Dermis microvascular lymphatic vessel endothelial cell (primary cell): ENCODE data around the gene FMN1. TPM values are rescaled to one million over a fixed set of nuclear protein-coding genes. Genes with fewer than 3 reads are reported as not detected.

Experiments
- DNase-seq, 2 donors: peaks; one replicate each; pipeline versions ENCODE4 v3.0.0 to v3.0.0-alpha.2; 2010; ENCODE audit warnings: low read depth in 2 of 2
- total RNA-seq: library from RNA; depleted of rRNA; stranded (reverse); fragments of >200 nt; gene quantifications from 2 replicates; pipeline ENCODE4 v1.2.1, GENCODE V29; 2014

FMN1 gene
- total RNA-seq, 1 donor from 2014 or later = under 0.01 TPM

DNA sequence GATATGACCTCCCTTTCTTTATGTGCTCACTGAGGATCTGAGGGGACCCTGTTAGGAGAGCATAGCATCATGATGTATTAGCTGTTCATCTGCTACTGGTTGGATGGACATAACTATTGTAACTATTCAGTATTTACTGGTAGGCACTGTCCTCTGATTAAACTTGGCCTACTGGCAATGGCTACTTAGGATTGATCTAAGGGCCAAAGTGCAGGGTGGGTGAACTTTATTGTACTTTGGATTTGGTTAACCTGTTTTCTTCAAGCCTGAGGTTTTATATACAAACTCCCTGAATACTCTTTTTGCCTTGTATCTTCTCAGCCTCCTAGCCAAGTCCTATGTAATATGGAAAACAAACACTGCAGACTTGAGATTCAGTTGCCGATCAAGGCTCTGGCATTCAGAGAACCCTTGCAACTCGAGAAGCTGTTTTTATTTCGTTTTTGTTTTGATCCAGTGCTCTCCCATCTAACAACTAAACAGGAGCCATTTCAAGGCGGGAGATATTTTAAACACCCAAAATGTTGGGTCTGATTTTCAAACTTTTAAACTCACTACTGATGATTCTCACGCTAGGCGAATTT lies 461.8 kb downstream of the FMN1 start:
- DNase-seq = no peak

DNA sequence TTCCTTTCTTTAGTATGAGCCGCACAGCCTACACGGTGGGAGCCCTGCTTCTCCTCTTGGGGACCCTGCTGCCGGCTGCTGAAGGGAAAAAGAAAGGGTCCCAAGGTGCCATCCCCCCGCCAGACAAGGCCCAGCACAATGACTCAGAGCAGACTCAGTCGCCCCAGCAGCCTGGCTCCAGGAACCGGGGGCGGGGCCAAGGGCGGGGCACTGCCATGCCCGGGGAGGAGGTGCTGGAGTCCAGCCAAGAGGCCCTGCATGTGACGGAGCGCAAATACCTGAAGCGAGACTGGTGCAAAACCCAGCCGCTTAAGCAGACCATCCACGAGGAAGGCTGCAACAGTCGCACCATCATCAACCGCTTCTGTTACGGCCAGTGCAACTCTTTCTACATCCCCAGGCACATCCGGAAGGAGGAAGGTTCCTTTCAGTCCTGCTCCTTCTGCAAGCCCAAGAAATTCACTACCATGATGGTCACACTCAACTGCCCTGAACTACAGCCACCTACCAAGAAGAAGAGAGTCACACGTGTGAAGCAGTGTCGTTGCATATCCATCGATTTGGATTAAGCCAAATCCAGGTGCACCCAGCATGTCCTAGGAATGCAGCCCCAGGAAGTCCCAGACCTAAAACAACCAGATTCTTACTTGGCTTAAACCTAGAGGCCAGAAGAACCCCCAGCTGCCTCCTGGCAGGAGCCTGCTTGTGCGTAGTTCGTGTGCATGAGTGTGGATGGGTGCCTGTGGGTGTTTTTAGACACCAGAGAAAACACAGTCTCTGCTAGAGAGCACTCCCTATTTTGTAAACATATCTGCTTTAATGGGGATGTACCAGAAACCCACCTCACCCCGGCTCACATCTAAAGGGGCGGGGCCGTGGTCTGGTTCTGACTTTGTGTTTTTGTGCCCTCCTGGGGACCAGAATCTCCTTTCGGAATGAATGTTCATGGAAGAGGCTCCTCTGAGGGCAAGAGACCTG lies 463.5 kb downstream of the FMN1 start:
- peak in 1 of 2 donors; percentile 56 for DNase-seq

DNA sequence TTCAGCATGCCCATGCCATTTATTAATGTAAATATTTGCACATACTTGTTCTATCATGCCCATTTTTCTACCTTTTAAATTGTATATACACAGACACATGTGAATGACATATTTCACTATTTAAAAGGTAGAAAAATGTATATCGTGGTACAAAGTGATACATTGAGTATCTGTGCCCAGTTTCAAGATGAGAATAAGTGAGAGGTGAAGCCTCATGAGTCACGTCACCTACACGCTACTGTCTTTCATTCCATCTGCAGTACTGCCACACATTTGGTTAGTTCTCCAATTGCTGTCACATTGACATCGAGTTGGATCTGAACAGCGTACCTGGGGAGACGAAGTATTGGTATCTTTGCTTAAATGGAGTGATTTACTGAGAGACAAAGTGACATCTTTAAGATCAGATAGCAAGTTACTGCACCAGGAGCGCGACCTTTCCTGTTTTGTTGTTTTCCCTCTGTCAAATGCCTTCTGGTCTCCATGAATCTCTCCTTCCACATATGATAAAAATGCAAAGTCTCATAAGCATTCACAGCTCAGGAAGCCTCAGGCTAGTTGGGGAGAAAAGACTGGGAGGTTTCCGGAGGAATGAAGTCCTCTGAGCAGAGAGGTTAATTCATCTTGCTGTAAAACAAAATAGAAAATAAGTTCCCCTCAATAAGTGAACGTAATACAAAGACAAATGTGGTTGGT lies 464.7 kb downstream of the FMN1 start:
- no peak for DNase-seq

DNA sequence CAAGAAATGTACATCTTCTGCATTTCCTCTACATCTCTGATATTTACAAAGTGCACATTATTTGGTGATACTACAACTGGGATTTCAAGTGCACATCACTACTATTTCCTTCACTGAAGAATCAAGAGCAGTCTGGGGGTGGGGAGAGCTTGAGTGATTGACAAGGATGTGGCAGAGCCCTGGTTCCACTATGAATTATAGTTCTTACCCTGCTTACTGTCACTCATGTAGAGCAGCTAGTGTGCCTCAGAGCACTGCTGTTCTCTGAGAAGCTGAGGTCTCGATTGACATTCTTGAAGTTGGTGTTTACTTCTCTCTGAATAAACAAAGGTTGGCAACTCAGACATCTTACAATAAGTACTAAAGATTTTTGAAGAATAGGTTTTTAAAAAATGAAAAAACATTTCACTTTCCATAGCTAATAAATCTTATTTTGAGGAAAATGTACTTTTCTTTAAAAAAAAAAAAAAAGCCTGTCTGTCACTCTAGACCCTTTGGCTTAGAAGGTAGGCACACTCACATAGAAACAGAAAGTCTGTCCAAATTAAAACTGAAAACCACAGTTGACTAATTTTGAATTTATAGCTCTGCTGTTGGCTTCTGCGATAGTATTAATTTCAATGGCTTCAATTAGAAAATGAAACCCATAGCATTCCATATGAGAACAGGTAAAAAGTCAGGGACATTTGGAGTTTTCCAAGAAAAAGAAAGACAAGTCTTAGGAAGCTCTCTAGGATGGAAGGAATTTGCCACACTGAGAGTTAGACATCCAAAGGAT lies 471.2 kb downstream of the FMN1 start:
- no peak for DNase-seq

DNA sequence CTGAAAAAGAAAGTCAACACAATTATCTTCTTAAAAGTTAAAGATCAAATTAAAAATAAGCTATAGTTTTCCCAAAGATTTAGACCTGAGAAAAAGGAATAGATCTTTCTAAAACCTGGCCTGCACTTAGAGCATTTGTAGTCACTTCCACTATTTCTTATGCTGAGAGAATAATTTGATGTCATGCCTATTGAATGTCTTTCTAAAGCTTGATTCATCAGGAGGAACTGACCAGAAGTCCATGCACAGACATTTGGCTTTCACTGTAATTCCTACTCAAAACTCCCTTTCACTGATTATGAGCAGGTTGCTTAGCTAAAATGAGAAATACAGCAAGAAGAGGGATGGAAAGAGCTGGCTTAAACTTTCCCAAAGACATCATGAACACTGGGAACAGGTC lies 472.4 kb downstream of the FMN1 start:
- DNase-seq = no peak

DNA sequence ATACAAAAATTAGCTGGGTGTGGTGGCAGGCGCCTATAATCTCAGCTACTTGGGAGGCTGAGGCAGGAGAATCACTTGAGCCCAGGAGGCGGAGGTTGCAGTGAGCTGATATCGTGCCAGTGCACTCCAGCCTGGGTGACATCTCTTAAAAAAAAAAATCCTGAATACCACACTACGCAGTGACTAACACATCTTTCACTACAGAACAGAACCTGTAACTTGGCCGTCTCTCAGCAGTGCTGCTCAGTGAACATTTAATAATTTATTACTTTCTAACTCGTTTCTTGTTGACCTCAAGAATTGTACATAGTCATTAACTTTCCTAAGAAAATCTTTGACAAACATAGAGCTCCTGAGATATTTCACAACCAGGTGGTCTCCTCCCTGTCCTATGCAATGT lies 472.9 kb downstream of the FMN1 start:
- DNase-seq = no peak

DNA sequence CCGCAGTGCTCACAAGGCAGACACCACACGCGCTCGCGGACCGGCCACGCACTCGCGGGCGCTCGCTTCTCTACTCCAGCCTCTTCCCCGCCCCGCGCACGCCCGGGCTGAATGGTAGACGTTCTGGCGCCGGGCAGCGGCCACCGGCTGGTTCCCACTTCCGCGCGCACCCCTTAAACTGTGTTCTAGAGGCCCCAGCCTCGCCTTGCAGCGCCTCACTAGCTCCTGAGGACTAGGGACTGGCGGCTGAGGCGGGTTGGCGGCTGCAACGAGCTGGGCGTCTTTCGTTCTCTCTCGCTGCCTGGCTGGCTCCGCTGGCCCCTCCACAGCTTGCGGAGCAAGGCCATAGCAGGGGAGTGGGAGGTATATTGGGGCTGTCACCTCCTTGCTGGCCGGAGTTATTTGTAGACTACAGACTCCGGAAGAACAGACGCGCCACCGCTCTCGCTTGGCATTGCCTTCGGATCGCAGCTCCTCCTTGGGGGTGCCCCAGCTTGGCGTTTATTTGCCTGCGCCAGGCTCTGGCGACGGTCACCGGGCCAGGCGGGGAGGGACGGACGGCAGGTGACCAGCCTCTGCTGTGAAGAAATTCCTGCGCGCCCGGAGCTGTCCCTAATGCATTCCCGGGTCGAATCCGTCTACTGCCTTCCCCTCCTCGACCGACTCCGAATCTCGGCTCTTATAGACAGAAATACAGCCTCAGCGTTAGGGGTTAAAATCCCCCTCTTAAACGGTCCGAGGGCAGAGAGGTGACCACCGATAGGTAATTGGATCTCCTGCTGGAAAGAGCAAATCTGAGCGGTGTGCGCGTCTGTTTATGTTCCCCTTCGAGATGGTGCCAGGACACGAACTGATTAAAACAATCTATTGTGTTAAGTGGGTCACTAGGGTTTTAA lies 475.4 kb downstream of the FMN1 start:
- DNase-seq = peak in 1 of 2 donors; percentile 16

DNA sequence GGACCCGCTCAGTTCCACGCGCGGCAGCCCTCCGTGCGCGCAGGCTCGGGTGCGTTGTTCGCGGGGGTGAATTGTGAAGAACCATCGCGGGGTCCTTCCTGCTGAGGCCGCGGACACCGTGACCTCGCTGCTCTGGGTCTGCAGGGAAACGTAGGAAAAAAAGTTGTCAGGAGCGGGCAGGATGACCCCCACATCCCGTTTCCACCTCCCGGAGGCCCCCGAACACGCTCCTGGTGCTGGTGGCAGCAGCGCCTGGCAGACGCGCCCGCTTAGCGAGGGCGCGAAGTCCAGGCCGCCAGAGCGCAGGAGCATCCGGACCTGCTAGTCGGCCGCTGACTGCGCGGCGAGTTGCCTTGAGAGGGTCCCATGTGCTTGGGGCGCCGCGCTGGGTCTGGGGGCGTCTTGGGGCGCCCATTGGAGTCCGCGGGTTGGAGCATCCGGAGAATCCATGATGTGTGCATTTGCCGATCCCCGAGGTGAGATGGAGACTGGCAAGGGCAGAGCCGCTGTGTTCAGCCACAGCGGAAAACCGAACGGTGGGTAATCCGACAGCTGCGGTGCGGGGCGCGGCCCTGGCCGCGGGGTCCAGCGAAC lies 476.2 kb downstream of the FMN1 start:
- DNase-seq = peak in 1 of 2 donors; percentile 49

DNA sequence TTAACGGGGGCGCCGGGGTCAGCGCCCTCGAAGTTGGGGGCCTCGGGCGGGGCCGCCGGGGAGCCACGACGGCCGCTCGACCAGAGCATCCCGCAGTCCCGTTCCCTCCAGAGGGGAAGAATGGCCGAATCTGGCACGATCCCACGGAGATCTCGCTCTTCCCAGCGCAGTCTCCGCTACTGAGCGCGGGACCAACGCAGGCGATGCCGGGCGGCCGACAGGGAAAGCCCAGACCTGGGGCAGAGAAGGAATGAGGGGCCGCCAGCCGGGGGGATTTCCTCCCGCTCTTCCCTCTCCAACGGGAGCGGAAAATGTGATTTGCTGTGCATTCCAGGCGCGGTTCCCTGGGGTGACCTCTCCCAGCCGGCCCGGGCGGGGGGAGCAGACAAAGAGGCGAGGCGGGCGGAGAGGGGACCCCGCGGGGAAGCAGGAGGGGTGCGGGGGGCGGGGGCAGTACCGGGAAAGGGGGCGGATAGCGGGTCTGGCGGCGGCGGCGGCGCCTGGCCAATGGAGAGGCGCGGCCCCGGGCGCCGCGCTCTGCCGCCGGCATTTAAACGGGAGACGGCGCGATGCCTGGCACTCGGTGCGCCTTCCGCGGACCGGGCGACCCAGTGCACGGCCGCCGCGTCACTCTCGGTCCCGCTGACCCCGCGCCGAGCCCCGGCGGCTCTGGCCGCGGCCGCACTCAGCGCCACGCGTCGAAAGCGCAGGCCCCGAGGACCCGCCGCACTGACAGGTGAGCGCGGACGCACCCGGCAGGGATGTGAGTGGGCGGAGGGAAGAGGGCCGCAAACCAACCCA lies 476.9 kb downstream of the FMN1 start, which contains the start of gene GREM1:
TSS of gene GREM1 (plus strand) at position 579 of the 801 bp plus-strand sequence. CDS start 12,687 bp downstream, outside the sequence.
- peak in 1 of 2 donors; percentile 30 for DNase-seq

DNA sequence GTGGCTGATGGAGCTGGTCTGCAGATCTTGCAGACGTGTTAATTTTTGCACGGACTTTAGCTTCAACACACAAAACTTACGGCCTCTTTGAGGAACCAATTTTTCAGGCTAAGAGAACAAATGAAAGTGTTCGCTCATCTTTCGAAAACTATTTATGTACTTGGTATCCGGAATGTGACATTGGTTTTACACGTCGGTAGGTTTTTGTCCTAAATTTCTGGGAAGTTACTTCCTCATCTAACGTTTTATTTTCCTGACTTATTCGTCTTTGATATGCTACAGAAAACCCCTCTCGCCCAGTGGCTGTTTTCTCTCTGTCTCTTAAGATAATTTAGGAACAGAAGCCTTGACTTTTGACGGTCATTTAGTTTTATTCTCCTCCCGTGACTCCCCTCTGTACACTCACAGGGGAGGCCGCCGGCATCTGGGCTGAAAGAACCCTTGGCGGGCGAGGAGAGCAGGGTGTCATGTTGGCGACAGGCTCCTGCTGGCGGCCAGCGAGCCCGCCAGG lies 477.5 kb downstream of the FMN1 start:
- no peak for DNase-seq

DNA sequence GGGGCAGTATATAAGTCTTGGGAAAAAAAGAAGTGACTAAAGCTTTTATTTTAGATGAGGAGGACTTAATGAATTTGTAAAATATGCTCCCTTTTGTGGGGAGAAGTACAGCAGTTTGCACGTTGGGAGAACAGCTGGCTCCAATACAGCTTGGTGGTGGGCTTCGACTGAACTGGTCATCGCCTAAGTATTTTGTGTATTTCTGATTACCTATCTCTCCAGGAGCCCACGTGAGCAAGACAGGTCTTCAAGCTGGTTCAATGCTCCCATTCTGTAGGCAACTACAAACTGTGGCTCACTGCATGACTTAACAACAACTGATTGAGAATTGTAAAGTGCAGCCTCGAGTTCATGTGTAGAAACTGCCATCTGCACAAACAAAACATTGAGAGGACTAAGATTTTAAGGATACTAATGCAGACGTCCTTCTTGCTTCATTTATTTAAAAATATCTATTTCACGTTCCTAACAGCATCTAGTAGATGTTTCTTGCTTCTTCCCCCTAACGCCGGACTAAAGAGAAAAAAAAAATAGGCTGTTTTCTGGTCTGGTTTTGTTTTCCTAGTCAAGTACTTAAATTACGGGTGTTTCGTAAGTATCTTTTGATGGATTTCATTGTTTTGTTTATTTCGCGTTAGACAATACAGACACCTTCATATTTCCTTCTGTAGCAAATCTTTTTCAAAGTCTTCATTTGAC lies 478.1 kb downstream of the FMN1 start:
- DNase-seq = no peak

Other genes starting within 250 kb of the FMN1 start
- gene RYR3, start 116.3 kb upstream of the FMN1 start, total RNA-seq = not detected in 2 replicates